Epidermal melanocyte (primary cell): Measurements from ENCODE around the gene SREK1IP1.
"Not testable (repeated sequence)": the region's sequence is repeated elsewhere in the genome, so short reads cannot be mapped to it uniquely, and the experiment has no call there.

ENCODE experiments used
- DNase-seq: peaks from one replicate; pipeline ENCODE4 v3.0.0; 2011; ENCODE audit warnings: low spot score; ENCODE audit not compliant: insufficient read length

SREK1IP1 gene

GRCh38 chr5:64765804-64766504 lies 2.5 kb downstream of the SREK1IP1 start:
- no peak for DNase-seq

DNA sequence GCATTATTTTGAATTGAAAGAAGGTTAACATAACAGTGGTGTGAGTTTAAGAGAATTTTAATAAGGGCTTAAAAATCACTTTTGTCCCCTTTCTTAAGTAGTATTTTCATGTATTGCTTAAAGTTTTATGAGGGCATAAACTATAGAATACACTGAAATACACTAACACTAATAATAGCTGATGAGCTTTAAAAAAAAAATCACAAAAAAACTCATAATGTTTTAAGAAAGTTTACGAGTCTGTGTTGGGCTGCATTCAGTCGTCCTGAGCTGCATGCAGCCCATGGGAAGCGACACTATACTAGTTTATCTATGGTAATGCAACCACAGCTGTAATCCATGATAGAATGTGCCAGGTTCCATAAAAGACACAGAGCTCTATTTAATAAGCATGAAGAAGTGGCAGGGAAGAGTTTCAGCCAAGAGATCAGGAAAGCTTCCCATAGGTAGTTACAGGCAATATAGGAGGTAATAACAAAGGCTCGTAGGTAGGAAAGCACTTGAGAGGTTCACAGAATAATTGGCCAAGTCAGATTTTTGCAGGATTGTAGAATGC lies 4.5 kb downstream of the SREK1IP1 start:
- DNase-seq: no peak

DNA sequence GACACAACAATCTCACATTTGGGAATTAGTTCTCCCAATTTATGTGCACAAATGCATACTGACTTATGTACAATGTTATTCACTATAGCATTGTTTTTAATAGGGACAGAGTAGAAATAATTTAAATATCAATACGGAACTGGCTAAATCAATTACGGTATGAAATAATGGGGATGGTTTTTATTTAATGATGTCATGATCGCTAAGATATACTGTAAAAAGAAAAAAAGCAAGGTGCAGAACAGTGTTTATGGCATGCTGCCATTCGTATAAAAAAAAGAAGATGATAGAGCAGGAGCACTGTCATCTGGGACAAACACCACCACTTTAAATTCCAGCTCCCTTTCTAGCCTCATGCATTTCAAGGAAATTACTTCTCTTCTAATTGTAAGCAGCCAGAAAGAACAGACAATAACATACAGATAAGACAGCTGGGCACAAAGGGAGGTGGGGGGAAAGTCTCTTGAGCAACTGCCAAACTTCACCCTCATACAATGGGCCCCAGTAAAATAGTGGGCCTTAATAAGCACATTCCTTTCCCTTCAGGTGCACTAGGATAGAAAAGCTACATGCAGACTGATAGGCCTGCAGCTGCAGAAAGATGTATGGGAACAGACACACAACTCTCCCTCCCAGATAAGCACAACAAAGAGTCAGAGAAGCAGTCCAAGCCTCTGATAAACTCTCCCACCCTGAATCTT lies 8.4 kb downstream of the SREK1IP1 start:
- no peak for DNase-seq

DNA sequence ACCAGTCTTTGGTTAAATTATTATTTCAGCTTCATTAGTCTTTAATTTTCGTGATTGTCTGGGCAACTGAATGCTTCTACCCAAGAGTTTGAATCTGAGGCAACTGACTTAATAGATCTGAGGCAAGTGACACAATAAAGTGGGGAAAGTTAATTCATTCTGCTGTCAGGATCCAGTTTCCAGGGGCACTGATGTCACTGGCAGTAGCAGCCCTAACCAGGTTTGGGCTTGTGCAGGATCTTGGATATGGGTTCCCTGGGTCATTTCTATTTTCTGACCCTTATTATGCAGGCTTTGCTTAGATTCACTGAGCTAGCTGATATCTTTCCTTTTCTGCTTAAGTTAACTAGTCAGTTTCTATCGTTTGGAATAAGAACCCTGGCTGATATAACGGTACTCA lies 9.6 kb downstream of the SREK1IP1 start:
- no peak for DNase-seq

GRCh38 chr5:64754066-64754465 lies 14.4 kb downstream of the SREK1IP1 start:
- no peak for DNase-seq

DNA sequence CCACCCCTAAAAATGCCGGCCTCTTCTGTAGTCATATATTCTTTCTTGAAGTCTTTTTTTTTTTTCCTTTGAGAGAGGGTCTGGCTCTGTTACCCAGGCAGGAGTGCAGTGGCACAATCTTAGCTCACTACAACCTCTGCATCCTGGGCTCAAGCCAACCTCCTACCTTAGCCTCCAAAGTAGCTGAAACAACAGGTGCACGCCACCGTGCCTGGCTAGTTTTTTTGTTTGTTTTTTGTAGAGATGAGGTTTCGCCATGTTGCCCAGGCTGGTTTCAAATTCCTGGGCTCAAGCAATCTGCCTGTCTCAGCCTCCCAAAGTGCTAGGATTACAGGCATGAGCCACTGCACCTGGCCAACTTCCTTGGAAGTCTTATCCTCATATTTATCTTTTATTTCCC lies 19.1 kb downstream of the SREK1IP1 start:
- DNase-seq: no peak

DNA sequence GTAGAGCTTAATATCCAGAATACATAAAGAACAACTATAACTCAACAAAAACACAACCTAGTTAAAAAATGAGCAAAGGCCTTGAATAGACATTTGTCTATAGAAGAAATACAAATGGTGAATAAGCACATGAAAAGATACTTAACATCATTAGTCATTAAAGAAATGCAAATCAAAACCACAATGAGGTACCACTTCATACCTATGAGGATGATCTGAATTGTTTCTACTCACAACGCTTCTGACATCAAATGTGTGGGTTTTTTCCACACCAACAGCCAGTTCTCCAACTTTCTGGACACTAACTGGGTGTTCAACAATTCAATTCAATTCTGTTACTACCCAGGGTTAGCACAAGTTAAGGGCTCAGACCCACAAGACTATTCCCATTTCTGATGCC lies 22.0 kb downstream of the SREK1IP1 start:
- DNase-seq: no peak

DNA sequence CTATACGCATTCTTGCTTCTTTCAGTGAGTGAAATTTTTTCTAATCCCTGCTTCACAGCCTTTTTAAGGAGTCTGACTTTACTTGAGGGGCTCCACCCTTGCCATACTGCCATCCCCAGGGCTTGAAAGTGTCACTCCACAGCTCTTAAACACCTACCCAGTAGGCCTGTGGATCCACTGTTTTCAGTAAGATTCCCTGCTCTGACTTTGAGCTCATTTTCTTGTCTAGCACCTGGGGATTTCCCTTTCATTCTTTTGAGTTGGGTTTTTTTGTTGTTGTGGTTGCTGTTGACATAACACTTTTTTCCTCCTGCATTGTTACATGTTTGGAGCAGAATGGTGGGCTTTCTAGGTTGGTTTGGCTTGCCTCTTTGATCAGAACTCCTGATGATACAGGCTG lies 23.6 kb downstream of the SREK1IP1 start:
- no peak for DNase-seq

- no peak for DNase-seq
Observed at GRCh38 chr5:64742821-64743220, 25.7 kb downstream of the SREK1IP1 start.

GRCh38 chr5:64742411-64742810 lies 26.1 kb downstream of the SREK1IP1 start:
- DNase-seq: no peak

DNA sequence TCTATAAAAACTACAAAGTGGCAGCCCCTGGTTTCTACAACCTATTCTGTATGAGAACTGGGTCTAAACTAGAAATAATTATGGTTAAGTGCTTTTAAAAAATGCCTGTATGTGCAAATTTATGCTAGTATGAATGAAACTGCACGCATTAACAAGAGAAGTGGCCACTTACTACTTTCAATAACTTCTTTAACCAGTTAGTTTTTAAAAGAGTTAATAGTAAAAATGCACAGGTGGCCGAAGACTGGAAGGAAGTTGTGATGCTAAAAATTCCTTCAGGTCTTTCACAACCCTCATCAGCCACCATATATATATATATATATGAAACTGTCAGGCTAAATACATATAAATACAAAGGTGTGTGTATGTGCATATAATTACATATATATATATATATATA lies 41.3 kb downstream of the SREK1IP1 start:
- DNase-seq: no peak

DNA sequence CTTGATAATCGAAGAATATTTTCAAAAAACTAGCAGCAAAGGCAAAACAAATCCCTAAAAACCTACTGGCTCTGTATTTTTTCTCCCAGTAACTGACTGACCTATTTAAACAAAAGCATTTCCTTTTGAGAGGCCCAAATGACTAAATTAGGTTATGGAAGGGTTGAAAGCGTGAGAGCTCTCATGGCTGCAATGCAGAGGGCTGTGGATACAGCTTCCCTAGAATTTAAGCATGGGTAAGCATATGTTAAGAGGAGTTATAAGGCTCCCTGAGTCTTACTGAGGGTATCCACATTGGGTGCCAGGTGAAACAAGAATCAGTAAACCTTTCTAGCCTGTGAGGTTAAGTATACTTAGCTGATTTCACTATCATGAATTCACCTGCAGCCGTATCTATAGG lies 45.9 kb downstream of the SREK1IP1 start:
- no peak for DNase-seq

DNA sequence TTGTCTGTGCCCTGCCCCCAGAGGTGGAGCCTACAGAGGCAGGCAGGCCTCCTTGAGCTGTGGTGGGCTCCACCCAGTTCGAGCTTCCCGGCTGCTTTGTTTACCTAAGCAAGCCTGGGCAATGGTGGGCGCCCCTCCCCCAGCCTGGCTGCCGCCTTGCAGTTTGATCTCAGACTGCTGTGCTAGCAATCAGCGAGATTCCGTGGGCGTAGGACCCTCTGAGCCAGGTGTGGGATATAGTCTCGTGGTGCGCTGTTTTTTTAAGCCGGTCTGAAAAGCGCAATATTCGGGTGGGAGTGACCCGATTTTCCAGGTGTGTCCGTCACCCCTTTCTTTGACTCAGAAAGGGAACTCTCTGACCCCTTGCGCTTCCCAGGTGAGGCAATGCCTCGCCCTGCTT lies 54.0 kb downstream of the SREK1IP1 start:
- not testable (repeated sequence) for DNase-seq

DNA sequence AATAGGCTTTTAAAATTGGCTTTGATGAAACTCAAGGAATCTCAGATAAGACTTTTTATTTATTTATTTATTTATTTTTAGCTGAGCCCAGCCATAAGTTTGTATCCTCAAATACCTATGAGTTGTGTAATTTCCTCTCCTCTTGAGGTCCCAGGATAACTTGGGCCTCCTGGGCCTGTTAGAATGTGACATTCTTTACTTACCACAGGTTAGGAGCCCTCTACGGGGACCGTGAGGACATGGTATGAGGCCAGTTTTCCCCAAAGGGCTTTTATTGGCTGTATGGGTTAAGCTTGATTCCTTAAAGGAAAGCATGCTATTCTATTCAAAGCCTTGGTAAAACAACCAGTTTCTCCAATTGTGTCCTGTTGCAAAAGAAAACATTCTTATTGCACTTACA lies 61.3 kb downstream of the SREK1IP1 start:
- no peak for DNase-seq

DNA sequence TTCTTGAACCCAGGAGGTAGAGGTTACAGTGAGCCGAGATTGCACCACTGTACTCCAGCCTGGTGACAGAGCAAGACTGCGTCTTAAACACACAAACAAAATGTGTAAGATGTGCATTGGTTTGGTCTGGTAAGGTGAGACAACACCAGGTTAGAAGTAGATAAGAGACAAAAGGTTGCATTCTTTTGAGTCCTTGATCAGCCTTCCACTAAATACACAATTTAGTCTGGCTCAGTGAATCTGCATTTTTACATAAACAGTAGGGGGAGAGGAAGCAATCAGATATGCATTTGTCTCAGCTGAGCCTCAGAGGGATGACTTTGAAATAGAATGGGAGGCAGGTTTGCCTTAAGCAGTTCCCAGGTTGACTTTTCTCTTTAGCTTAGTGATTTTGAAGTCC lies 62.4 kb downstream of the SREK1IP1 start:
- not testable (repeated sequence) for DNase-seq

GRCh38 chr5:64700765-64701164 lies 67.7 kb downstream of the SREK1IP1 start:
- no peak for DNase-seq

DNA sequence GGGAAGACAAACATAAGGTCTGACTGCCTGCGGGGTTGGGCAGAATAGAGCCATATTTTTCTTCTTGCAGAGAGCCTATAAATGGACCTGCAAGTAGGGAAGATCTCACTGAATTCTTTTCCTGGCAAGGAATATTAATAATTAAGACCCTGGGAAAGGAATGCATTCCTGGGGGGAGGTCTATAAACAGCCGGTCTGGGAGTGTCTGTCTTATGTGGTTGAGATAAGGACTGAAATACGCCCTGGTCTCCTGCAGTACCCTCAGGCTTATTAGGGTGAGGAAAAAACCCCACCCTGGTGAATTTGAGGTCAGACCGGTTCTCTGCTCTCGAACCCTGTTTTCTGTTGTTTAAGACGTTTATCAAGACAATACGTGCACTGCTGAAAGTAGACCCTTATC lies 72.1 kb downstream of the SREK1IP1 start:
- DNase-seq: not testable (repeated sequence)

DNA sequence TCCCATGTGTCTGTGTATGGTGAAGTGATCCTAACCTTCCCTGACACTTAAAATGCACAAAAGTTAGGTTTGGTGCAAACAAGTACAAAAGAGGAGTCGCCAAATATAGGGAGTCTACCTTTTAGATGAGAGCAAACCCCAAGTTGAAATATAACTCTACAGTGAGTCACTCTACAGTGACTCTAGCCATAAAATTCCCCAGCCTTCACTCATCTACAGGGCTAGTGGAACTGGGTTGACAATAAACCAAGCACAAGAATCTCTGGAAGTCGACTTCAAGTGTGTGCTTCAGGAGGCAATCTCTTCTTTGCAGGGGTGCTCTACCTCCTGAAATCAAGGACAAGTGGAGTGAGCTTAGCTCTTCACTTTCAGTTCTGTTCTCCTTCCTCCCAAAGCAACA lies 74.9 kb downstream of the SREK1IP1 start:
- DNase-seq: no peak

DNA sequence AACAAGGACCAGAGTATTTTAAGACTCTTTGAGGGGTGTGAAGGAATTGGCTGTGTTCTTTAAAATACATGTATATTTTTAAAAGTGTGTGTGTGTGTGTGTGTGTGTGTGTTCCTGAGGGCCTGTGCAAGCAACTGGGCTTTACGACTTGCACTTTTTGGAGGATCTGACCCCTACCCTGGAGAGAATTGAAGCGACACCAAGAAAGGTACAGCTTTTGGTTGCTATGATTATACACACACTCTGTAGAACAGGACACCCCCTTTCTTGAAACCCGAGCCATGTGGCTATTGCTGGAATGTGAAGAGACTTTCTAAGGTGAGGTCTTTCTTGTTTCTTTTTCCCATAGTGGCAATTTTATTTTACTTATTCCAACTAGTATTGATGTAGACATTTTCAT lies 77.2 kb downstream of the SREK1IP1 start:
- DNase-seq: no peak

DNA sequence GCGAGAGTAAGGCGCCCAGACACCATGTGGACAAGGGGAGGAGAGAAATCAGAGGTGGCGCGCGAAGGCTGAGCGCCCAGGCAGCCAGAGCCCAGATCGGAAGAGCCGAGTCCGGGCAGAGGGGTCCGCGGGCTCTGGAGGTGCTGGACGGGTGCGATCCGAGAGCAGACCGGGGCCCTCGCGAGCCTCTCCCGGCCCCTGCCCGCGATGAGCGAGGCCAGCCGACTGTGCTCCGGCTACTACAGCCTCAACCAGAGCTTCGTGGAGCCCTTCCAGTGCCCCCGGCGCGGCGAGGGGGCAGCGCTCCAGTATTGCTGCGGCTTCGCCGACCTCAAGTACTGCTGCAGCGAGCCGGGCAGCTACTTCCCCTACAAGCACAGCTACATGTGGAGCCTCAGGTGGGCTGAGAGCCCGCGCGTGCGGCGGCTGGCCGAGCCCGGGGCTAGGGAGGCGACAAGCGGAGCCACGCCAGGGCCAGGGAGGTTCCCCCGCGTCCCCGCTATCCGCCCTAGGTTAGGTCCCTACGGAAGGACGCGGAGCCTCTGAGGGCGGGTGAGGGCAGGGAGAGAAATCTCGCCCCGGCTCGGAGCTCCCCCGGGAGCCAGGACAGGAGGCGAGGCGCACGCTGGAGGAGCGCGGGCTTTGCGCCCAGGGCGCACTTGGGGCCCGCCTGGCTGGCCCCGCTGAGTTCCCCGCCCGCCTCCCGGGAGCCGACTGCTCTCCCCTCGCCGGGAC lies 77.9 kb downstream of the SREK1IP1 start, which contains the start of gene SHISAL2B:
Gene SHISAL2B, plus strand, starts transcription at position 87 of the 735 bp plus-strand sequence. Its CDS starts 121 bp downstream, at position 208.
- no peak for DNase-seq

DNA sequence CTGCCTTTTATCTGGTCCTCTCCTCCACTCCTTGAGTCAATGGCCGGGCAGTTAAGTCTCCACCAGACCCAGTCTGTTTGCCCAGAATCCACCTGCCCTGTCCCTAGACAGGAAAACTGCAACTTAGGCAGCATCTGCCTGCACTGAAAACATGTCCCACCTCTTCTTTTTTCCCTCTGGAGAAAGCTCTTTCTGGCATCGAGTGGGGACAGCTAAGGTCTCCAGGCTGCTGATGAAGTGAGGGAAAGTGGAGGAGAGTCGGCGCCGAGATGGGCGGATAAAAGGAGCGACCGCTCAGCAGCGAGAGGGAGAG lies 78.4 kb downstream of the SREK1IP1 start:
- no peak for DNase-seq

- DNase-seq: no peak
Observed at GRCh38 chr5:64688965-64689364, 79.5 kb downstream of the SREK1IP1 start.
